NCI-H187 (cell line): ENCODE results near the gene STK32A.
A peak's percentile ranks its signal among the peaks of the same experiment; 100 is the strongest.
"Not testable (repeated sequence)": the region's sequence is repeated elsewhere in the genome, so short reads cannot be mapped to it uniquely, and the experiment has no call there.

Experiments
- DNase-seq, 2 experiments: peaks; one replicate each; lab custom pipeline; 2025; lab: John Stamatoyannopoulos, UW

The STK32A gene

DNA sequence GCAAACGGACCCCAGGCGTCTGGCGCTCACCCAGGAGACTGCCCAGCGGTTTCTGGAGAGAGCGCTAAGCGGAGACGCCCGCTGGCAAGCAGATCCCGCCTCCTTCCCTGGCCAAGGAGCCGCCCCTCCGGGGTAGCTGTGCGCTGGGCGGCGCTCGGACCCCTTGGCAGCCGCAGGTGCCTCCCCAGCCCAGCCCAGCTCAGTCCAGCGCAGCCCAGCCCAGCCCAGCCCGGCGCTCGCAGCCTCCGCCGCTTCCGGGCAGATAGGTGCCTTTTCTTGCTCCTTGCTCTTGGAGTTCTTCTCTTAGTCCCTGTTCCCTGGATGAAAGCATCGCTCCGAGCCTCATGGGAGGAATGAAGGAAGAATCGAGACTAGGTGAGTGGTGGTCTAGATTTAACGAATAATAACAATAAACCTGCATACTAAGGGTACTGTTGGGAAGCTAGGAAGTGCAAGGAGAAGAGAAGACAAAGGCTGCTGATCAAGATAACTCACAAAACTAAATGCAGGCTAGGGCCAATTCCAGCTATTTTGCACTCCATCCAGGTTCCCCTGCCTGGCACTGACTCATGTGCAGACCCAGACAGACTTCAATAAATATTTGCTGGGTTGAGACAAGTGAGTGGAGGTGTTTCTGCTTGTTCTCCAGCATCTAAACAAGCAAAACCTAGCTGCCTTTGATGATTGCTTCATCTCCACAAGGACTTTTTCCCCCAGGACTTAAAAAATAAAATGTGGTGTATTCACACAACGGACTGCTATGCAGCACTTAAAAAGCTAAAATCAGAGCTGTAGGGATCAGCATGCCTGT is at the start of gene STK32A:
TSS of gene STK32A (plus strand) at position 202 of the 811 bp plus-strand sequence. CDS start 4,609 bp downstream, outside the sequence.
- peak; percentile 9 to 67 for DNase-seq

- no peak for DNase-seq
These were observed 47.7 kb upstream of the STK32A start for GRCh38 chr5:147187099-147187540.

DNA sequence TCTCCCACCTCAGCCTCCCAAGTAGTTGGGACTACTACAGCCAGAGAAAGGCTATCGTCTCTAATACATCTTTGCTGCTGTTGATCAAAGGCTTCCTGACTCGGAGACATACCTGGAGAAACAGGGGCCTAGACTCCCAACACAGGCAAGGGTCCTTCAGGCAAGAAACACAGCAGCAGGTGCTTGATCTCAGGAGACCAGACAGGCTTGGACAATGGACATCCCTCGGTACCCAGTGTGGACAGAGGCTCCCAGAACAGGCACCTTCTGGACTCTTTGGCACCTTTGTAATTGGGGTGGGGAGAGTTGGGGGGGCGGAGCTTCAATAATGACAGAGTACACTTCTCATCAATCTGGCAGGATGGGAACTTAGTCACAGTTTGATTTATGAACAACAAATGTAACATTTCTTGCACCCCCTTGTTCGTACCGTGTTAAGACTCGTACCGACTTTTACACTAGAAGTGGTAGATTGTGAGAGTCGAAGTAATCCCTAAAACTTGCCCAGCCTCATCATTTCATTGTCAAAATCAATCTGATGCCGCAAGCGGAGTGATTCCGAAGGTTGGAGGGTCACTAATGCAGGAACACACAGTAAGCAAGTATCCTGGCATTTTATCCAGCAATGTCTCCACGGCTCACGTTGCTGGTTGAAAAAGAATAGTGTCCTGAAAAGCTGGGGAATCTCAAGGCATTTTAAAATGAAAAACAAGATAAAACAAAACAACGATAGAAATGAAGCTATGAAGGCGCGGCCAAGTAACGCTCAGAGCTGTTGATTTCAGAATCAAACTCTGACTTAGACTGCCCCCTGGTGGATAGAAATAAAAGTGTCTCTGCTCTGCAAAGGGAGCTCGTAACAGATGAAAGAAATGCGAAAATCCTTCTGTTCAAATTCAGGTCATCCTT is 46.4 kb upstream of the STK32A start:
- peak in 1 of 2 experiments; percentile 37 for DNase-seq

GRCh38 chr5:147189109-147189424 is 45.8 kb upstream of the STK32A start:
- DNase-seq = no peak

GRCh38 chr5:147190331-147190730 is 44.5 kb upstream of the STK32A start:
- no peak for DNase-seq

DNA sequence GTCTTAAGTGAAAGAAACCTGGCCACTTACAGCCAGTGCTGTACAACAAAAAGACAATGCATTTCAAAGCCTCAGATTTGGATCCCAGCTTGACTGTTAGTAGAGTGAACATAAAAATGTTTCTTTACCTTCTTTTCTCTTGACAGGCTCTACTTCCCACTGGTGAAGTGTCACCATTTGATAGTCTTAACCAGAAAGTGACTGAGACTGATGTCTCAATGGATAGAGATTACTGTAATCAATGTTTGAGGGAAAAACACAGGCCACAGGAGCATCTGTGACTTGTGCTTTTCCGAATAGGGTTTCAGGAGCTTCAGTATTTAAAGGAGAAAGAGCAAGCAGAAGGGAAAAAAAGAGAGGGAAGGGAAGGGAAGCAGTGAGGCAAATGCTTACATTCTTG is 41.7 kb upstream of the STK32A start:
- no peak for DNase-seq

- DNase-seq = no peak
These were observed 34.8 kb upstream of the STK32A start for GRCh38 chr5:147200004-147200403.

- no peak for DNase-seq
These were observed 31.6 kb upstream of the STK32A start for GRCh38 chr5:147203213-147203612.

DNA sequence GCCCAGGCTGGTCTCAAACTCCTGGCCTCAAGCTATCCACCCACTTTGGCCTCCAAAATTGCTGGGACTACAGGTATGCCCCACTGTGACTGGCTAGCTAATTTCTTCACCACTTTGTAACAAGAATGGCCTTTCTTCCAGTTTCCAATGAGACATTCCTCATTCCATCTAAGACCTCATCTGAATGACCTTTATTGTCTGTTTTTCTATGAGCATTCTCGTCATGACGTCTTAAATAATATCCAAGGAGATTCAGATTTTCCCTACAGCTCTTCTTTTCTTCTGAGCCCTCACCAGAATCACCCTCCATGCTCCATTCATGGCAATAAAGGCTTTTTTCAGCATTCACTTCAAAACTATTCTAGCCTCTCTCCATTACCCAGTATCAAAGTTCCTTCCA is 30.2 kb upstream of the STK32A start:
- no peak for DNase-seq

DNA sequence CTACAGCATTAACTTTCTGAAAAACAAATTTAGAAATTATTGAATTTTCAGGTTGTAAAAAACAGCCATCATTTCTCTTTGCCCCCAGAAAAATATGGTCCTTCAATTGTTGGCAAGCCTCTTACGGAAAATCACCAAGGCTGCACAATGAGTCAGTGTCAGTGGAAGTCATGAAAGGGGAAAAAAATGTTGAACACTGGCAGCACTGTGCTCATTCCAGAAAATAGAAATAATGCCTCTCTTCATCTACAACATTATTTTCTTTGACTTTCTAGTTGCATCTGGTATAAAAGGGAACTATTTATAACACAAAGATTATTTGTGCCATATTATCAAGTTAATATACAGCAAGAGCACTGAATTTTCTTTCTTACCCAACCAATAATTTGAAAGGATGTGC is 26.7 kb upstream of the STK32A start:
- no peak for DNase-seq

GRCh38 chr5:147216552-147217154 is 18.2 kb upstream of the STK32A start:
- DNase-seq = no peak

GRCh38 chr5:147223343-147223742 is 11.5 kb upstream of the STK32A start:
- no peak for DNase-seq

DNA sequence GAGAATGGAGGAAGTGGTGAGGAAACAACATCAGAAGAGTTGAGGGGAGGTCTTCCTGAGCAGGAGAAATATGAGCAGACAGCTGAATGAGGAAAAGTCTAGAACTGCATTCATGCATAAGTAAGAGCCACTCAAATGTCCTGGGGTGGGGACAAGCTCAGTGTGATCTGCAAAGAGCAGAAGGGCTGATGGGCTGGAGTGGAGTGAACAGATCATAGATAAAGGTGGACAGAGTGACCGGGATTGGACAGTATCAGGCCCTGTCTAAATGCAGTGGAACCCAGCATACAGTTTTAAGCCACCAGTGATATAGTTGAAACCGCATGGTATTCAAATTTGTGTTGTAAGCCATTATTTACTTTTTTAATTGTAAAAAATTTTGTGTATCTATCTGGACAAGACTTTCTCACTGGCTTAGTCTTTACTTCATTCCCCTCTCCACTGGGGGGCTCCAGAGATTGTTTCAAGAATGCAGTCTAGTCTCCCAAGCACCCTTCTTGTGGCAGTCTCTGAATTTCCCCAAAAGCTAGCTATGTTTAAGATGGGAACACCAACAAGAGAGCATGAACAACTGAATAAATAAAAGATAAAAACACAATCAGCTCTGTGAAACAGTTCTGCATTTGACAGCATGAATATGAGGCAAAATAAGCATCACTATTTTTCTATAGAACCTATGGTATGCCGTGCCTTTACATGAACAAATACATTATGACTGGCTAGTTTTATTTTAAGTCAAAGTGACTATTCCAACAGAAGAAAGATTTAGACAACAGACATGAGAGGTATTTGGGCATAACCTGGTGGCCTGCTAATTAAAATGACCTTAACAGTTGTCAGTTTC is 10.7 kb upstream of the STK32A start:
- no peak for DNase-seq

- no peak for DNase-seq
These were observed 8.9 kb upstream of the STK32A start for GRCh38 chr5:147225938-147226337.

- DNase-seq = no peak
These were observed 8.3 kb upstream of the STK32A start for GRCh38 chr5:147226512-147226911.

DNA sequence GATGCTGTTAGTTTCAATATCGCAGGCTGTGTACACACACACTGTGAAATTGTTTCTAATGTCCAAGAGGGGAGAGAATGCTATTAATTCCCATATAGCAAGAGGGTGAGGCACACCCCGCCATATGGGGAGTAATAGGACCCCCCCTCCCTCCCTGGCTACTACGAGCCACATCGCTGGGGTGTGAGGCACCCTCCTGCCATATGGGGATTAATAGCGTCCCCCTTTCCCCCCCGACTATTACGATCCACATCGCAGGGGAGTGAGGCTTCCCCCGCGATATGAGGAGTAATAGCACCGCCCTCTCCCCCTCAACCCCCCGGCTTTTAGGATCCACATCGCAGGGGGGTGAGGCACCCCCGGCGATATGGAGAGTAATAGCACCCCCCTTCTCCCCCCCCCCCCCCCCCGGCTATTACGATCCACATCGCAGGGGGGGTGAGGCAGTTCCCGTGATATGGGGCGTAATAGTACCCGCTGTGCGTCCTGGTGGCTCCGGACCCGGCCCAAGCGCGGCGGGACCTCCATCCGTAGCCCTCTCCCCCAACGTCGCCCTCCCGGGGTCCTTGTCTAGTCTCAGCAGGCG is 494 bp upstream of the STK32A start:
- DNase-seq = no peak

DNA sequence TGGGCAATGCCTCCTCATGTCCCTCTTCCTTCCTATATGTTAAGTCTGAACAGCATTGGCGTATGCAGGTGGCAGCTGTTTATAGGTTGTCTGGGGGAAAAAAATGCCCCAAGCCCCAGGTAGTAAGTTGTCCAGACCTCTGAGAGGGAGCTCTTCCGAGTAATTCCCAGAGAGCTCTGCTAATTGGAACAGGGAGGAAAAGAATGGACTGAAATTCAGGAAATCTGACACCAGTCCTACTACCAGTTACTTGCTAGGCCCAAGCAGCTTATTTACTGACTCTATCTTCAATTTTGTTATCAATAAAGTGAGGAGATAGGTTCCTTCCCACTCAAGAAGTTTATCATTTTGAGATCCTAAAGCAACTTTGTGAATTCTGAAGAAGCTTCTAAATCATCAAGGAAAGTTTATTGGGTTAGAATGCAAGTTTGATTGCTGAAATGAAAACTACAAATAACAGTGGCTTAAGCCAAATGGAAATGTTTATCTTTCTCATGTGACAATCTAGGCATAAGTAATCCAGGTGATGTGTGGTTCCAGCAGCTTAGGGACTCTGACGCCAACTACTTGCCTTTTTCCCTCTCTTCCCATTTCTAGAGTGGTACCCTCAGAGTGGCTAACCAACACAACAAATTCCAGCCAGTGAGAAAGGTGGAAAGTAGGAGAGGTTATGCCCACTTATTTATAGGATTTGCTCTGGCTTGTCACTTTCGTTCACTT is 5.6 kb downstream of the STK32A start:
- no peak for DNase-seq

GRCh38 chr5:147243238-147243637 is 8.4 kb downstream of the STK32A start:
- DNase-seq = not testable (repeated sequence)

DNA sequence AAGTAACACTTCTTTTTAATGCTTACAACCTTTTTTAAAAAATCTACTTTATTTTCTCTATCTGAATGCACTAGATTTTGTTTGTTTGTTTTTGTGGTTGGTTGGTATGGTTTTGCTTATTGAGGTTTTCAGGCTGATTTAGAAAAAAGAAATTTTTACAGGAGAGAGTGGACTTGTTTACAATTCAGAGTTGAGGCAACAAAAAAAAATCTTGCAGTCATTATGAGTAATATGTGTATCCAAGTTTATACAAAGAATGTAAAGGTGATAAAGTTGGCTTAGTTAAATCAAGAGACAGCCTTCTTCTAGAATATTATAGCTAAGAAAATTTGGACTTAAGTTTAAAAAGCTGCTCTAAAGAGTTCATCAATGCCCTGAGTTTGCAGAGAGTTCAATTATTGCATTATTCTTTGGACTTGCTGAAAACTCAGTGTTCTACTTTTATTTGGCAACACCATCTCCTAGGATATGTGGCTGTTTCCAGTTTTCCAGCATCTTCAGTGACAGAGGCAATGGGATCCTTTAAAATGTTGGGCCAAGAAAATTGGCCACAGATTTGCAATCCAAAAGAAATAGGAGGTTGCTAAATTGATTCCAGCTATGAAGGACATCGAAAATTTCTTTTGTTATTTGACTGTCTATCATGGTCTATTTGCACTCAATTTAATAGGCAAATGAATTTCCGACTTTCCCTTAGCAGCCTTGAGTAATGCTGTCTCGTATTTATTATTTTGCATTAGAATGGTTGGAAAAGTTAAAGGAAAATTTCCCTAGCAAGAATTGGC is 10.7 kb downstream of the STK32A start:
- DNase-seq = no peak

- DNase-seq = no peak
These were observed 13.7 kb downstream of the STK32A start for GRCh38 chr5:147248561-147248960.
